Measurements from ENCODE around the gene DCAF10. TPM values are rescaled to one million over a fixed set of nuclear protein-coding genes. Genes with fewer than 3 reads are reported as not detected.

The DCAF10 gene
- total RNA-seq, 4 donors from 2014 or later: 23.4 to 84.2 (median 32.8) TPM

DNA sequence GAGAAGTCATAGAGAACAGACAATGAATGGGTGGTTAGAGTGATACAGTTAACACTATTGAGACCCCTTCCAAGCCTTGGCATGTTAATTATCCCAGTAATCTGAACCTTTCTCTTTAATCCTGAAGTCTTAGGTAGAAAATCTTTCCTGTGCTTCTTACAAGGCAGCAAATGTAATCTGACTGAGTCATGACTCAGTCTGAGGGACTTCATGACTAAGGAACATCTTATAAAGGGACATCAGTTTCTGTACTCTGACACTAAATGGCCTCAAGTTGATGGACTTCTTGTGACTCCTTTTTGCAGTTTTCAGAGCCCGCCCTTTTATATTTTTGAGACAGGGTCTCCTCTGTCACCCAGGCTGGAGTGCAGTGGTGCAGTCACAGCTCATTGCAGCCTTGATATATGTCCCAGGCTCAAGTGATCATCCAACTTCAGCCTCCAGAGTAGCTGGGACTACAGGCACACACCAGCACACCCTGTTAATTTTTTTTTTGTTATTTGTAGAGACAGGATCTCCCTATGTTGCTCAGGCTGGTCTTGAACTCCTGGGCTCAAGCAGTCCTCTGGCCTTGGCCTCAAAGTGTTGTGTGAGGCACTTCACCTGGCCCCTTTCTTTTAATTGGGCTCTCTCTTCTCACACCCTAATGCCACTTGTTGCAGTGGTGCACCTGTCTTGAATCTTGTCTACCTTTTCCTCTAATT is 25.2 kb upstream of the DCAF10 start:
- Histone ChIP-seq H3K4me1 (no peaks in the 10 kb centered on the region), H3K36me3 (peaks cover 0 to 72% (median 0%) of the 10 kb centered on the region in 3 donors), H3K27ac (no peak overlapping the region), H3K4me3 (no peak overlapping the region), H3K9me3 (no peaks in the 10 kb centered on the region), H3K27me3 (no peaks in the 10 kb centered on the region)
- no peak for TF ChIP-seq POLR2A (IDR thresholded peaks at IDR 0.05)
- TF ChIP-seq, protein P1, sequence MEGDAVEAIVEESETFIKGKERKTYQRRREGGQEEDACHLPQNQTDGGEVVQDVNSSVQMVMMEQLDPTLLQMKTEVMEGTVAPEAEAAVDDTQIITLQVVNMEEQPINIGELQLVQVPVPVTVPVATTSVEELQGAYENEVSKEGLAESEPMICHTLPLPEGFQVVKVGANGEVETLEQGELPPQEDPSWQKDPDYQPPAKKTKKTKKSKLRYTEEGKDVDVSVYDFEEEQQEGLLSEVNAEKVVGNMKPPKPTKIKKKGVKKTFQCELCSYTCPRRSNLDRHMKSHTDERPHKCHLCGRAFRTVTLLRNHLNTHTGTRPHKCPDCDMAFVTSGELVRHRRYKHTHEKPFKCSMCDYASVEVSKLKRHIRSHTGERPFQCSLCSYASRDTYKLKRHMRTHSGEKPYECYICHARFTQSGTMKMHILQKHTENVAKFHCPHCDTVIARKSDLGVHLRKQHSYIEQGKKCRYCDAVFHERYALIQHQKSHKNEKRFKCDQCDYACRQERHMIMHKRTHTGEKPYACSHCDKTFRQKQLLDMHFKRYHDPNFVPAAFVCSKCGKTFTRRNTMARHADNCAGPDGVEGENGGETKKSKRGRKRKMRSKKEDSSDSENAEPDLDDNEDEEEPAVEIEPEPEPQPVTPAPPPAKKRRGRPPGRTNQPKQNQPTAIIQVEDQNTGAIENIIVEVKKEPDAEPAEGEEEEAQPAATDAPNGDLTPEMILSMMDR (IDR thresholded peaks at IDR 0.05): no peak
- DNase-seq: no peak

DNA sequence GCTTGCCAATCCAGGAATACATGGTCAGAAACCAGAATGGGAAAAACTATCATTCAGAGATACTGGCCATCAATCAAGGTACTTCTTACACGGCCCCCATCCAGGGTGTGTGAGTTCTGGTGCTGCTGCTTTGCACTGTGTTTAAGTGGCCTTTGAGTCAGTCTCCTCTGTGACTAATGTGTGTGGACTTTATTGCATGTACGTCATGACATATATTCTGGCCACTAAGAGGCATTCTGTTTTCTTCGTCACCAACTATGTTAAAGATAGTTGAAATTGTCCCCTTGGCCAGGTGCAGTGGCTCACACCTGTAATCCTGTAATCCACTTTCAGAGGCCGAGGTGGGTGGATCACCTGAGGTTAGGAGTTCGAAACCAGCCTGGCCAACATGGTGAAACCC is 24.3 kb upstream of the DCAF10 start:
- Histone ChIP-seq H3K27me3 (no peaks in the 10 kb centered on the region), H3K9me3 (no peaks in the 10 kb centered on the region), H3K4me1 (no peaks in the 10 kb centered on the region), H3K36me3 (peaks cover 0 to 72% (median 0%) of the 10 kb centered on the region in 3 donors), H3K4me3 (no peak overlapping the region), H3K27ac (no peak overlapping the region)
- no peak for TF ChIP-seq POLR2A (IDR thresholded peaks at IDR 0.05)
- TF ChIP-seq, protein P1 (IDR thresholded peaks at IDR 0.05): no peak
- no peak for DNase-seq

DNA sequence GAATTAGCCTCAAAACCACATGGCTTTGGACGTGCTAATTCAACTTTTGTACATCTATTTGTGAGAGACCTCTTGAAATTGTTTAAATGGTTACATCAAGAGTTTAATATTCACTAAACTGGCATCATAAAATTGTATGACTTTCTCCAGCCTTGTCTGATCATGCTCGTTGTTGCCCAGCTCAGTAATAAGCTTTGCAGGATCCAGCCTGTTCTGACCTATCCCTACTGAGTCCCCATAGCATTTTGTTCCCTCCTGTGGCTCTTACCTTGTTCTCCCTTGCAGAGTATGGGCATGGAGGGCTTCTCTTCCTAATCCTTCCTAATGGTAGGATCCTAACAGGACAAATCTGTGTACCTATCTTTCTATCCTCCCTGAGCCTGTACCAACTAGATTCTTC is 22.1 kb upstream of the DCAF10 start:
- H3K36me3 ChIP-seq: peaks cover 0 to 77% (median 0%) of the 10 kb centered on the region in 3 donors
- no peaks in the 10 kb centered on the region for H3K9me3 ChIP-seq
- H3K27me3 ChIP-seq: no peaks in the 10 kb centered on the region
- H3K4me3 ChIP-seq: no peak overlapping the region
- TF ChIP-seq, protein P1 (IDR thresholded peaks at IDR 0.05): no peak
- TF ChIP-seq POLR2A (IDR thresholded peaks at IDR 0.05): no peak
- DNase-seq: no peak
- H3K27ac ChIP-seq: no peak overlapping the region
- no peaks in the 10 kb centered on the region for H3K4me1 ChIP-seq

DNA sequence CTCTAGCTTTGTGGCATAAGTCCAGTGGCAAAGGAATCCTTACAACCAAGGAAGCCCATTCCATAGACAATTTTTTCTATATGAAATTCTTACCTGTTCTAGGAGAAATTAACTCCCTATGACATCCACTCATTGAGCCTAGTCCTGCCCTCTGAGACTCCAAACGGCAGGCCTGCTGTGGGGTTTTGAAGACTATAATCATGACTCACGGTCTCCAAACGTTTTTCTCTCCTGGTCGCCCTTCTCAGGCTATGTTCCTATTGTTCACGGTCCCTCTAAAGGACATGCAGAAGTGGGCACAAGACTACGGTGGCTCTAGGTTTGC is 16.3 kb upstream of the DCAF10 start:
- H3K9me3 ChIP-seq: no peaks in the 10 kb centered on the region
- H3K4me3 ChIP-seq: peak overlapping the region; percentile 69 to 89 (median 74)
- H3K36me3 ChIP-seq: peaks cover 0 to 41% (median 0%) of the 10 kb centered on the region in 3 donors
- H3K27me3 ChIP-seq: no peaks in the 10 kb centered on the region
- H3K27ac ChIP-seq: peak overlapping the region; percentile 71 to 85 (median 80)
- H3K4me1 ChIP-seq: peaks cover 0 to 7% (median 0%) of the 10 kb centered on the region in 4 donors
- TF ChIP-seq POLR2A (IDR thresholded peaks at IDR 0.05): no peak
- TF ChIP-seq, protein P1 (IDR thresholded peaks at IDR 0.05): no peak
- DNase-seq: no peak

DNA sequence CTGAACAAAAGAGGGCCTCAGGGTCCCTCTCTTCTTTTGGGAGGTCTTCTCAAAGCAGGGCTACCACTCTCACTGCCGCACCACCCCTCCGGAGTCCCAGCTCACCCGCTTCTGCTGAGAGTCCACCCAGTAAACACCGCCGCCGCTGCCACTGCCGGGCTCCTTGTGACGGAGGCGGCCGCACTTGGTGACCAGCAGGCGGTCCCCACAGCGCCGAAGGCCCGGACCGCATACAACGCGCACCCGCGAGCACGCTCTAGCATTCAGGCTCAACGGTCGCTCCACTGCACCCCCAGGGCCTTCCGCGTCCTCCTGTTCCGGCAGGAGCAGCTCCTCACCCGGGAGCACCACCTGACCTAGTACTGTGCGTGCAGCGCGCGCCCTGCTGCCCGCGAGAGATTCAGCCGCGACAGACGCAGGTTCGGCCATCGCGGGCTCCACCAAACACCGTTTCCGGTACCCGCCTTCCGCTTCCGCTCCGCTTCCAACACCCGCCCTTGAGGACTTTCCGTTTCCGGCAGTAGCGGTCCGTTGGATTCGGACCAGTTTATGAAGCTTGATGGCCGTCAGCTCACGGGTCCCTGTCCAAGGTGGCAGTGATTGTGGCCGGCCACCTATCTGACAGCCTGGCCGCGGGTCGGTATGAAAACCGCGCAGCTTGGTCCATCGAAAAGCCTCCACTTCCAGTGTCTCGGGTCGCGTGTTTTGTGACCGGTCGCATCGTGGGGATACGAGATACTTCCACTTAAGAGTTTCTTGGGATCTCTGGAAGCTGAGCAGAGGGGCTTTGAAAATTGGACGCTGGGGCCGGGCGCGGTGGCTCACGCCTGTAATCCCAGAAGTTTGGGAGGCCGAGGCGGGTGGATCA is 15.7 kb upstream of the DCAF10 start, which contains the start of gene EXOSC3:
TSS of gene EXOSC3 (minus strand) at position 449 of the 868 bp plus-strand sequence. CDS start at position 429, 20 bp downstream.
- TF ChIP-seq, protein P1 (IDR thresholded peaks at IDR 0.05): peak in 3 of 6 experiments; percentile 17 to 32 (median 27)
- TF ChIP-seq POLR2A (IDR thresholded peaks at IDR 0.05): peak; percentile 53 to 71
- Histone ChIP-seq H3K4me3 (peak within 1 kb of the TSS; percentile 69 to 89 (median 74)), H3K9me3 (no peaks in the 10 kb centered on the region), H3K27ac (peak within 1 kb of the TSS; percentile 71 to 85 (median 80)), H3K36me3 (peaks cover 0 to 35% (median 0%) of the 10 kb centered on the region in 3 donors), H3K27me3 (no peaks in the 10 kb centered on the region), H3K4me1 (peaks cover 0 to 7% (median 0%) of the 10 kb centered on the region in 4 donors)
- peak; percentile 85 to 95 (median 91) for DNase-seq

All from Peyer's patch (tissue), 4 donors.